HG02970 (cell line): Measurements from ENCODE around the gene RPS6KA6.
"Not testable (repeated sequence)": the region's sequence is repeated elsewhere in the genome, so short reads cannot be mapped to it uniquely, and the experiment has no call there.

ENCODE experiments used
- ATAC-seq: cut with Tn5 transposase; IDR thresholded peaks from one replicate; pipeline ENCODE4 v1.9.1; 2021; ENCODE audit warnings: mild to moderate bottlenecking, moderate library complexity, moderate number of reproducible peaks; ENCODE audit not compliant: unreplicated experiment, low FRiP score

The RPS6KA6 gene

DNA sequence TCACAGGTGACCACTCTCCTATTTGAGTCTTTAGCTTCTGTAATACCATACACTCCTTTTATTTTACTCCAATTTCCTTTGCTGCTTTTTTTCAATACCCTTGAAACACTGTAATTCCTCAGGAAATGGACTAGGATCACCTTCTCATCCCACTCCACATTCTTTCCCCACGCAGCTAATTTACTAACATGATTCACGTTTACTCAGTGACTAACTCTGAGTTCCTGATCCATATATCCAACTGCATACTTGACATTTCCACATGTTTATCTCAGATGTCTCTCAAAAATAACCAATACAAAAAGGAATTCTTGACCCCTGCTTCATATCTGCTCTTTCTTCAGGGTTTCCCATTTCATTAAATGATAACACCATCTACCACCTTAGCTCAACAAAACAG, 19.9 kb downstream of the RPS6KA6 start:
- no peak for ATAC-seq

DNA sequence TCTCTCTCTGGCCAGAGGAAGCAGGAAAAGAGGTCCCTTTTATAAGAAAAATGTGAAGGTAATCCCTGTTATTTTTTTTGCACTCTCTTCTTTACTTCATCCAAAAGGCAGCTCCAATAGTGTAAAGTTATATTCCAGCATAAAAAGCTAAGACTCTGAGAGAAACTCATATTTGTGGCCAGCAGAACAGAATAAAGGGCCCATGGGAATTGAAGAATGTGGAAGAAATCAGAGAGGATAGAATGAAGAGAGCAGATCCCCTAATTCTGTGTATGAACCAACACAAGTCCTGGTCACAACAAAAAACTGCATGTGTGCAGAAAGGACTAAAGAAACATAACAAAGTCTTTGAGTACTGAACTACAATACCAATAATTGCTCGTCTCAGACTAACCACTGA, 22.3 kb downstream of the RPS6KA6 start:
- ATAC-seq: no peak

DNA sequence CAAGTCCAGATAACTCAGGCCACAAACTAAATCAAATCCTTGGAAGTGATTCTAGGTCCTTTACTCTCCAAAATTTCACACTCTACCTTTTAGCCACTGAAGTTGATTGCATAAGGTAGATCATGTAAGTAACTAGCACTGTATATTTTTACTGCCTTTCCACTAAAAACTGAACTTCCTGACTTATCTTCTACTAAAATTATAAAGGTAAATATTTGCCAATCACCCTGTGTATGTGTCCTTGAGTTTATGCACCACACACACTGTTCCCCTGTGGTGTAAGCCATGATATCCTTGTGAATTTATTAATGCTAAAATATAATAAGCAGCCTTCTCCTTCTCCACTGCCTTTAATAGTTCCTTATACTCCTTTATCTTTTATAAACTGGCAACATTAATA, 25.6 kb downstream of the RPS6KA6 start:
- no peak for ATAC-seq

DNA sequence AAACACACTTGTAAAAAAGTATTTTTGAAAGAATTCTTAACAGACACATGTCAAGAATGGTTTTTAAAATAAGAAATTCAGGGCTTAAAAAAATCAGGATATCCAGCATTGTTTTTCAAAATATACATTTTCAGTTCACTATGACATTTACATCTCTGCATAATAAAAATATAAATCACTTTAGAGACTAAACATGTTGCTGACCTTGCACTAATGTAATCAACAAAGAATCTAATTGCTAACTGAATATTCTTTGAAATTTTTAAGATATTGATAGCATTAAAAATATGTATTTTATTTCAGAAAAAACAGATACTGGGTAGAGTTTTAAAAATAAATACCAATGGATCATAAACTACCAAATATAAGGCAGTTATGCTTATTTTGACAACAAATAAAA, 26.4 kb downstream of the RPS6KA6 start:
- no peak for ATAC-seq

DNA sequence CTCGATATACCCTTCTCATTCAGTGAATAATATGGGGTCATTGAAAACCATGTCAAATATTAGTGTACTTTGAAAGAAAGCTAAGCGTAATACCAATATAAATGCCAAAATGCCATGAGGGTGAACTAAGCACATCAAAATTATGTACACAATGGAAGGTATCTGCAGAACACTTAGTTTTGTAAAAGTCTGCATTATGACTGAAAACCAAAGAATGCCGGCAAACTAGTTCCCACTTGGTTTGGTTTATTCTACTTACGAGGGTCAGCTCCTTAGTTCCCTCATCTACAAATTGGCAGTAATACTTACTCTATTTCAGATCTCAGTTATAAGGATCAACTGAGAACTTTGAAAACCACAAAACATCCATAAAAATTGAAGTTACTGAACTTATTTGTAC, 27.3 kb downstream of the RPS6KA6 start:
- ATAC-seq: no peak

DNA sequence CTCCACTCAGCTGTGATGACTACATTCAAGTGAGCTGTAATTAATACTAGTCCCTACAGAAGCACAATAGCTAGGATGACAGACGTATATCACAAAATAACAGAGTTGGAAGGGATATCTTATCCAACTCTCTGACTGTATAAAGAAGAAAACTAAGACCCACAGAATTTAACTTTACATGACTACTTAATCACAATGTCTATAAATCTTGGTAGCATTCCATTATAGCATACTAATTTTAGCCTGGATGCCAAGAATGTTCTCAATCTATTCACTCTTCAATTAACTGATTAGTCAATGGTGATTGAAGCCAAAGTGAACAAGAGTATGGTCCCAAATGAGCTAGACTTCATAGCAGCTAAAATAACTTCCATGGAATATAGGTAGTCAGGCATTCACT, 31.2 kb downstream of the RPS6KA6 start:
- ATAC-seq: no peak

DNA sequence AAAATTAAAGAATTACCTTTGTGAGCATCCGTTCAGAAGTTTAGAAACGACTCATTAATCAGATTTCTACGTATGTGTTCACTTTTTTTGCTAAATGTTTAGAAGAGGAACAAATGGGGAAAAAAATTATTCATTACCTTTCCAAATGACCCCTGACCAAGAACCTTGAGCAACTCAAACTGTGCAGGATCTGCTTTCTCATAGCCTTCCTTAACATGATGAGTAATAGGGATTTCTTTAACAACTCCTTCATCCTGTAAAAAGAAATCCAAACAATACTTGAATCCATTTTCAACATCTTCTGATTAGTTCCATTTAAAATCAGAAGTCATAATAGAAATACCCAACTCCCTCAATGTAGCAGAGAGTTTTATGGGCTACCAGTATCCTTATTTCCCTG, 32.1 kb downstream of the RPS6KA6 start:
- ATAC-seq: no peak

DNA sequence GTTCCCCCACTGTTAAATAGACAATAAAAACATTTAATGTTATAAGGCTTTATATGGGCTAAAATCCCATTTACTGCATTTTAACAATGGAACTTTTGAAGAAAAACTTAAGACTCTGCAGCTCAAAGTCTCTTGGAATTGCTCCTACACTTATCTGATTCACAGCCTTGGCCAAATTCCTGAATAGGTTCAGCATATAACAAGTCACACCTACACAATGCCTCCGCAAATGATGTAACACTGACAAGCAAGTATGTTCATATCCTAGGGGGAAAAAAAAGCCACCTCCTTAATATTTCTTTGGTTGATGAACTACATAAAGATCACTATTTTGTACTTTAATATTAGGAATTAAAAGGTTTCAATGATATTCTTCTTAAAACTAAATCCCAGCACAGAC, 34.5 kb downstream of the RPS6KA6 start:
- no peak for ATAC-seq

DNA sequence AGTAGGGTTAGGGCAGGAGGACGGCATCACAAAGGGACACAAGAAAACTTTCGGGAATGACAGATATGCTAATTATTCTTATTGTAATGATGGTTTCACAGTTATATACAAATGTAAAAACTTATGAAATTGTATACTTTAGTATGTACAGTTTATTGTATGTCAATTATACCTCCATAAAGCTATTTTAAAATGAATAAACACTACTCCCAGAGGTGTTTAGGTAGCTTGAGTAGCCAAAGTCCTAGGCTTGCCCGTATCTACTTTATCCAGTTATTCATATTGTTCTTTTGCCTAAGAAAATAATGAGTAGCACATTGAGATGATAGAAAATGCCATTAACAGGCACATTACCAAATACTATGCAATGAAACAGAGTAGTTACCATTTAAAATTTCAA, 43.0 kb downstream of the RPS6KA6 start:
- no peak for ATAC-seq

DNA sequence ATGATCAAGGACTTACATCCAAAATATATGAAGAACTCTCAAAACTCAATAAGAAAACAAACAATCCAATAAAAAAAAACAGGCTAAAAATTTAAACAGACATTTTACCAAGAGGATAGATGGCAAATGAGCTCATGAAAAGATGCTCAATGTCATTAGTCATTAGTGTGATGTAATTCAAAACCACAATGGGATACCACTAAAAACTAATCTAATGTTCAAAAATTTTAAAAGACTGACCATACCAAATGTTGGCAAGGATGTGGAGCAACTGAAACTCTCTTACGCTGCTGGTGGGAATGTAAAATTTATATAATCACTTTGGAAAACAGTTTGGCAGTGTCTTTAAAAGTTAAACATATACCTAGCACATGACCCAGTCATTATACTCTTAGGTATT, 43.7 kb downstream of the RPS6KA6 start:
- no peak for ATAC-seq

DNA sequence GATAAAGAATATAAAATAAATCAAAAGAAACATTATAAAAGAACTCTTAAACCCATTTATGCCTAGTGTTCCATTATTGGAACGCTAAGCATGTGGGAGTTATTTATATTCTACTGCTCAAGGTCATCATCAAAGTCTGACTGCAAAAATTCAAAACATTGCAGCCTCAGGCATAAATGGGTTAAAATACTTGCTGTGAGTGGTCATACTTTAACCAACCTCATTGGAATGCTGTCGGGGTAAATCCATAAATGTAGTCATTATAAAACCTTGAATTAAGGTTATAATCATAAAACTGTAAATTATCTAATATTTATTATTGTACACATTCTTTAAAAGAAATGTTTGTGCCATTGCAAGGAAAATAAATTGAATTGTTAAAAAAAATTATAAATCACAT, 55.0 kb downstream of the RPS6KA6 start:
- no peak for ATAC-seq

DNA sequence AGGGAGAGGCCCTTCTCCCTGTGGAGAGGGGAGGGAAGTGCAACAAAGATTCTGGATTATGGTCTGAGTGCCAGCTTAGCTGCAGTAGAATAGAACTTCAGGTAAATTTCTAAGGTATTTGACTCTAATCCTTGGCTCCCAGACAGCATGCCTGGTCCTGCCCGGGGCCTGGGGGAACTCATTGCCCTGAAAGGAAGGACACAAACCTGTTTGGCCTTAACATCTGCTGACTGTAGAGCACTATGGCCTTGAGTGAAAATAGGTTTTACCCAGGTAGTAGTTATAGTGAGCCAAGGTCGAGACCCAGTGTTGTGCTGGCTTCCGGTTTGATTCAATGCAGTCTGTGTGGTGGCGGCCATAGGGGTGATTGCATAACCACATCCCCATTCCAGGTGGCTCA, 64.4 kb downstream of the RPS6KA6 start:
- ATAC-seq: no peak

DNA sequence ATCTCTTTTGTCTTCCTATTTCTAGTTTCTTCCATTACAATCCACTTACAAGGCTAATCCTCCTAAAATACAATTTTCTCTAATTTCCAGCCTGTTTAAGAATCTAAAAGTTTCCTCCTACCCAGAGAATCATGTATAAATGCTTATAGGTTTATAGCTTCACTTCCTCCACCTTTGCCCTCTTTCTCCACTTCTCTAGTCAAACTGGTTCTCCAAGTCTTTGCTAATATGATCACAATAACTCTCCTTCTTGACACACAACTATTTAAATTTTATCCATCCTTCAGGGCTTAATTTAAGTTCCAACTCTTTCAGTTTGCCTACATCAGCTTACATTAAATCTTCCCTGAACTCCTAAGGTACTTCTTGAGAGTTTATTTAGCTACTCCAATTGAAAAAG, 69.2 kb downstream of the RPS6KA6 start:
- no peak for ATAC-seq

DNA sequence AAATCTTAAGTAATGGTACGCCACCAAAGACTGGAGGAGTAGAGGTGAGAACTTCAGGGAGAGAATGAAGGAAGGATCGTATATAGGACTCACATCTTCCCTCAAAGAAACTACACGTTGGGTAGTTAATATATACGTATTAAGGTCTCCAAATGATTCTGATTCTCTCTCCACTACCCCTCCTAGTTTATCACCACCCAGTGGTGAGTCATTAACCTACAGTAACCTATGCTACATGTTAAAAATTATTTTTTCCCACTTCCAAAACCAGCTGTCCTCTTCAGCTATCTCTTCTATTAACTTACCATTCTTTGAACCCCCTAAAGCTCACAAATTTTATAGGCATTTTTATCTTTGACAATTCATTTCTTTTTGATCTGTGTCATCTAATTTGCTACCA, 69.7 kb downstream of the RPS6KA6 start:
- no peak for ATAC-seq

DNA sequence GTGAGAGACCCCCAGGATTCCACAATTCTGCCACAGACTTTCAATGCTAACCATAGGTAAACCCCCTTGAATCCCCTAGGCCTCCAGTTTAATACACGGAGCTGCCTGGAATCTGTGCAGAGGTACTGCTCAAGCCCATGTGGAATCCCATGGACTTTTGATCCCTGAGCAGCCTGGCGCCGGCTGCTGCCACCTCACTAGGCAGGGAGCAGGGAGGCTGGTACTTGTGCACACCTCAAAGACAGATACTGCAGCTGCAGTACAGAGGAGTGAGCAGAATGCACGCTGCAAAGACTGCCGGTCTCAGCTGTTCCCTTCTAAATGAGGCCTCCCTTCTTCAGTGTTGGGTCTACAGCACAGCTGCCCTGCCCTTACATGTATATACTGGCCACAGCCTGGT, 79.4 kb downstream of the RPS6KA6 start:
- ATAC-seq: no peak

DNA sequence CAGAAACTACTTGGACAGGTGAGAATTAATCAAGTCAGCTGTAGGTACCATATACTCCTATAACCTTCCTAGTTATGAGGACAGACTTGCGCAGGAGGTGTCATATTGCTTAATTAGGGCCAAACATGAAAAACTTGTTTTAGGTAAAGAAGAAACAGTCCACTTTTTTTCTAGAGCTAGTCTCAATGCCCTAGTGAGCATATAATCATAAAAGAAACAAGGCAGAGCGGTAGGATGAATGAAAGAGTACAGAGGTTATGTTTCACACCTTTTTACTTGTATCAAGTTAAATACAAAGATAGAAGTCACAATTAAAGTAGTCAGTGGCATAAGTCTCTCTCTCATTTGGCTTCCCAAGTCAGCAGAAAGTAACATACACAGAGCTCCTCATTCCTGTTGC, 88.9 kb downstream of the RPS6KA6 start:
- ATAC-seq: no peak

DNA sequence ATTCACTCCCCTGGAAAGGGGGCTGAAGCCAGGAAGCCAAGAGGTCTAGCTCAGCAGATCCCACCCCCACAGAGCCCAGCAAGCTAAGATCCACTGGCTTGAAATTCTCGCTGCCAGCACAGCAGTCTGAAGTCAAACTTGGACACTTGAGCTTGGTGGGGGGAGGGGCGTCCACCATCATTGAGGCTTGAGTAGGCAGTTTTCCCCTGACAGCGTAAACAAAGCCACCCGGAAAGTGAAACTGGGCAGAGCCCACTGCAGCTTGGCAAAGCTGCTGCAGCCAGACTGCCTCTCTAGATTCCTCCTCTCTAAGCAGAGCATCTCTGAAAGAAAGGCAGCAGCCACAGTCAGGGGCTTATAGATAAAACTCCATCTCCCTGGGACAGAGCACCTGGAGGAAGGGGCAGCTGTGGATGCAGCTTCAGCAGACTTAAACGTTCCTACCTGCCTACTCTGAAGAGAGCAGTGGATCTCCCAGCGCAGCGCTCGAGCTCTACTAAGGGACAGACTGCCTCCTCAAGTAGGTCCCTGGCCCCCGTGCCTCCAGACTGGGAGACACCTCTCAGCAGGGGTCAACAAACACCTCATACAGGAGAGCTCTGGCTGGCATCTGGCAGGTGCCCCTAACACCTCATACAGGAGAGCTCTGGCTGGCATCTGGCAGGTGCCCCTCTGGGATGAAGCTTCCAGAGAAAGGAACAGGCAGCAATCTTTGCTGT, 108.4 kb downstream of the RPS6KA6 start:
- not testable (repeated sequence) for ATAC-seq

DNA sequence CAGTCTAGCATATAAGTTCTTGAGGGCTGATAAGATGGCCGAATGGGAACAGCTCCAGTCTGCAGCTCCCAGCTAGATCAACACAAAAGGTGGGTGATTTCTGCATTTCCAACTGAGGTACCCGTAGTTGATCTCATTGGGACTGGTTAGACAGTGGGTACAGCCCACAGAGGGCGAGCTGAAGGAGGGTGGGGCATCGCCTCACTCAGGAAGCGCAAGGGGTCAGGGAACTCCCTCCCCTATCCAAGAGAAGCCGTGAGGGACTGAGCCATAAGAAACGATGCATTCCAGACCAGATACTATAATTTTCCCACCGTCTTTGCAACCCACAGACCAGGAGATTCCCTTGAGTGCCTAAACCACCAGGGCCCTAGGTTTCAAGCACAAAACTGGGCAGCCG, 109.0 kb downstream of the RPS6KA6 start:
- no peak for ATAC-seq

DNA sequence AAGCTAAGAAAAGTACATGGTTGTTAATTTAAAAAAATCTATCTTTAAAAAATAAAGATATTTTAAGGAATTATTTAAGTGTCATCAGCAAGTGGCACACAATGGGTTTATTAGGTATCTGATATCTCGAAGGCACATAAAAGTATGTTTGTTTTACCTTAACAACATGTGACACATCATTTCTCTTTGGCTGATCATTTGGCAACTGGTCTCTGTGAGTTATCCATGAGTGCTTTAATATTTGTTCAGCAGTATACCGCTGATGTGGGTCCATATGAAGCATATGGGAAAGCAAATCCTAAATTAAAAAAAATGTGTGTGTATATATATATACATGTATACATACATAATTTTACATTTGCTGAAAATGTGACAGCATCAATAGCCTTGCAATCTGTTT, 123.2 kb downstream of the RPS6KA6 start:
- no peak for ATAC-seq

DNA sequence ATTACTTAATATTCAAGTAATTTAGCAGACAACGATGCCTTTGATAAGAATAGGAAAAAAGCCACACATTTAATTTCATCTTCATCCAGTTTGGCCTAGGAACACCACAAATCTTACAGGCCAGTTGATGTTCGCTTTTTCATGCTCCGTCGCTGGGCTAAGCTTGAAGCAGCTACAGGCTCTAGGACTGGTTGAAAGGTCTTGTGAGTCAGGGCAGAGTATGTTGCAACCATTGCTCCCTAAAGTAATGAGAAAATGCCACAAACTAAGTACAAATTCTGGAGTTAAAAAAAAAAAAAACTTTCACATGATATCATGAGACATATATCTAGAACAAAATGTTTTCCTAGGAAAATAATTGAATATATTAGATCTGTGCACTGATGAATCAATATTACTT, 123.8 kb downstream of the RPS6KA6 start:
- ATAC-seq: no peak

DNA sequence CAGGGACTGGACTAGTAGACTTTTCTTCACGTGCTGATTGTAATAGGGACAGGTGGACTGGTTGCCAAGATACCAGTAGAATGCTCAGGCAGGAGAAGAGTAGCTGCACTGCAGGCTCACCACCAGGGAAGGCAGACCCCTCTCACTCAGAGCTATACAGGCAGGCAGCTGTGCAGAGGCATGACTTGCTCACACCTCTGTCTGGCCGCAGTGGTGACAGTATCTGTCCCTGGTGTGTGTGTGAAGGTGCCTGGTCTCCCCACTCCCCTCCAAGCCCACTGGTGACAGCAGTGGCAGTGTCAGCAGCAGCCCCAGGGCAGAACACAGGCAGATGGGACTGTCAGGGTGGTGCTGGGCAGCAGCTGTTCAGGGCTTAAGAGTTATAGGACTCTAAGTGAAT, 140.7 kb downstream of the RPS6KA6 start:
- no peak for ATAC-seq

DNA sequence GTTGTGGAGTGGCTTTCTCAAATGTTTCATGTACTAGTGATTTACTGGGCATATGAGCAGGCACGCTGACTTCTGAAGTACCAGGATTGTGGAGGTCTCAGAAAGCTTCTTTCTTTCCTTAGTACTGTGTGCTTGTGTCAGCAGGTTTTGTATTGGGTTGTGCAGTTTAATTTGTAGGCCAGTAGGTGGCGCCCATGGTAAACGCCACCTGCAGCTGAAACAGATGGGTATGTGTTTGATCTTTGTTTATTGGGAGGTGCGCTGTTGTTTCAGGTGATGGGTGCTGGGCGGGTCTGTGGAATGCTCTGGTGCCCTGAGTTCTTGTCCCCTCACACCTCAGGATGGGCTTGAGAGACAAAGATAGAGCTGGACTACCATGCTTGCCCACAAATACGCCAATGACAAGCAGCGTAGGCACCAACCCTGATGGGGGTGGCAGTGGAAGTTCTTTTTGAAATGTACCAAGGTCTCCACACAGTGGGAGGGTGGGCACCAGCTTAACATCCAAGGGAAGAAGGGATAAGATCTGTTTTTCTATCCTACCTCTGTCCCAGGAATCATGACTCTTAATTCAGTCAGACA, 141.5 kb downstream of the RPS6KA6 start:
- peak; percentile 81 for ATAC-seq

DNA sequence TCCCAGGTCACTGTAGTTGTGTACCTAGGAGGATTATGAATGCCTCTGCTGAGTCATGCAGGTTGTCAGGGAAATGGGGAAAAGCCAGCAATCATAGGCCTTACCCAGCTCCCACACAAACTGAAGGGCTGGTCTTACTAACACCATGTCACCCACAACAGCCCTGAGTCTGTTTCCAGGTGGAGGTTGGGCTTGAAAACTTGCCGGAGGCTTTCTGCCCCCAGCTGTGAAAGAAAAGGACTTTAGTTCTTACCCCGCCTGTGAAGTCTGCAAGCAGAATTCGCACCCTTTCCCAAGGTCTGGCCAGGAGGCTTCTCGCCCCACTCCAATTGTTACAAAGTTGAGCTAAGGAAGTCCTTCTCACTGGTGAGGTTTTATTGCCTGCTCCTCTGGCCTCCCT, 143.9 kb downstream of the RPS6KA6 start:
- no peak for ATAC-seq
